ENCODE data around the gene ZP1. TPM values are rescaled to one million over a fixed set of nuclear protein-coding genes. Genes with fewer than 3 reads are reported as not detected.

Gene ZP1
- total and polyA plus RNA-seq, 2 of the 4 experiments (the other 2 are of a cell fraction), result 0.18 to 1.6 TPM

GRCh38 chr11:60897496-60897895 is 30.2 kb downstream of the ZP1 start:
- Histone ChIP-seq H4K5ac (ENCODE audit: low read depth, low read length) (no peak overlapping the region), H3K9me1 (ENCODE audit: insufficient read depth, low read length) (no peaks in the 10 kb centered on the region), H3K27ac (ENCODE audit: insufficient read depth, low read length) (no peak overlapping the region), H3K9me3 (ENCODE audit: control insufficient read depth, insufficient read depth, low read length) (no peaks in the 10 kb centered on the region), H3K23ac (ENCODE audit: low read depth, low read length) (no peak overlapping the region), H4K8ac (ENCODE audit: low read depth in 2 of 2, low read length in 2 of 2) (no peak overlapping the region), H2BK15ac (ENCODE audit: low read depth, low read length) (no peak overlapping the region), H3K27me3 (ENCODE audit: control insufficient read depth, insufficient read depth, low read length) (no peaks in the 10 kb centered on the region), H3K4me3 (ENCODE audit: insufficient read depth, low read depth, low read length) (no peak overlapping the region), H2BK5ac (ENCODE audit: low read depth, low read length, poor library complexity, severe bottlenecking) (no peak overlapping the region), H2AK9ac (replicated peaks; ENCODE audit: low read depth, low read length, poor library complexity) (no peak overlapping the region), H3K56ac (ENCODE audit: extremely low read depth, insufficient read depth, low read length) (no peak overlapping the region), H2BK120ac (ENCODE audit: low read depth, low read length) (no peak overlapping the region), H3K14ac (replicated peaks; ENCODE audit: low read depth, low read length) (no peak overlapping the region), H3K36me3 (ENCODE audit: control insufficient read depth, insufficient read depth, low read length) (peaks cover 53% of the 10 kb centered on the region), H2BK20ac (ENCODE audit: low read depth, low read length) (no peak overlapping the region), H3K4me1 (ENCODE audit: control insufficient read depth, insufficient read depth, low read length) (no peaks in the 10 kb centered on the region), H4K91ac (ENCODE audit: insufficient read depth, low read depth, low read length) (no peak overlapping the region), H3K4me2 (ENCODE audit: low read depth, low read length) (no peak overlapping the region), H2AFZ (replicated peaks; ENCODE audit: low read length, poor library complexity) (no peak overlapping the region), H3K4ac (ENCODE audit: low read depth, low read length) (no peak overlapping the region), H3K79me1 (ENCODE audit: low read depth in 1 of 2, low read length in 2 of 2) (peaks cover 2 to 12% of the 10 kb centered on the region in 2 experiments; a peak in 2 of 4 replicates), H2AK5ac (ENCODE audit: low read depth, low read length) (no peak overlapping the region), H3K9ac (ENCODE audit: low read depth, low read length) (no peak overlapping the region), H3K18ac (ENCODE audit: low read depth, low read length) (no peak overlapping the region), H4K20me1 (ENCODE audit: insufficient read depth, low read length) (peaks cover under 1% of the 10 kb centered on the region; the same call in 1 of the 2 replicates)
- ATAC-seq (ENCODE audit: low read depth), result no peak
- DNase-seq, result no peak
- ChIA-PET CTCF (no interaction called here), POLR2A (ENCODE audit: unreplicated experiment) (no interaction called here)
- intact Hi-C loops (cut with micrococcal nuclease), result no loop called here
- in situ Hi-C loops (cut with MboI; ENCODE audit: low sequenced_read_pairs), result loop anchor here (5.0 kb wide), 1 partner anchor 120 kb away; no protein-coding TSS in a partner anchor
- 93% methylated on average over 2 of the region's 4 CpGs; no CpG with 5 or more reads in 1 of the 2 experiments for WGBS, 2 experiments (ENCODE audit: extremely low coverage in 2 of 2, insufficient read length in 1 of 2)
- no TSS peak for BruUV-seq (replicated peaks)
- no peak for TF ChIP-seq MXI1 (IDR thresholded peaks at IDR 0.05; ENCODE audit: borderline replicate concordance, low read depth, low read length)
- no peak for TF ChIP-seq USF2 (IDR thresholded peaks at IDR 0.05; ENCODE audit: low read depth, low read length)
- no peak for TF ChIP-seq NFE2L2 (IDR thresholded peaks at IDR 0.05; ENCODE audit: low read depth, low read length)
- TF ChIP-seq RFX5 (IDR thresholded peaks at IDR 0.05; ENCODE audit: low read depth, low read length), result no peak
- no peak for TF ChIP-seq ELK1 (IDR thresholded peaks at IDR 0.05; ENCODE audit: borderline replicate concordance, low read depth, low read length)
- no peak for TF ChIP-seq RCOR1 (IDR thresholded peaks at IDR 0.05; ENCODE audit: insufficient replicate concordance, low read length)
- no peak for TF ChIP-seq SMC3 (IDR thresholded peaks at IDR 0.05; ENCODE audit: low read depth, low read length)
- no peak for TF ChIP-seq CEBPB (IDR thresholded peaks at IDR 0.05; ENCODE audit: low read depth, low read length)
- no peak for TF ChIP-seq MAZ (IDR thresholded peaks at IDR 0.05; ENCODE audit: borderline replicate concordance, low read depth, low read length)
- no peak for TF ChIP-seq POLR2A (IDR thresholded peaks at IDR 0.05; ENCODE audit: low read depth, low read length)
- no peak for TF ChIP-seq RAD21 (IDR thresholded peaks at IDR 0.05; ENCODE audit: low read length)
- TF ChIP-seq CHD1 (IDR thresholded peaks at IDR 0.05; ENCODE audit: low read depth, low read length), result no peak
- TF ChIP-seq BHLHE40 (IDR thresholded peaks at IDR 0.05; ENCODE audit: low read depth, low read length), result no peak
- no peak for TF ChIP-seq MAFK (IDR thresholded peaks at IDR 0.05; ENCODE audit: low read depth, low read length)
- TF ChIP-seq FOS (IDR thresholded peaks at IDR 0.05; ENCODE audit: low read depth, low read length), result no peak
- TF ChIP-seq CTCF (conservative IDR thresholded peaks at IDR 0.05; ENCODE audit: low read depth, low read length), result no peak
- dilution Hi-C loops (cut with HindIII; ENCODE audit: low sequenced_read_pairs, unreplicated experiment), result no loop called here
